GM12878 (cell line): ENCODE measurements around the gene DCST1. TPM values are rescaled to one million over a fixed set of nuclear protein-coding genes. Genes with fewer than 3 reads are reported as not detected.

ENCODE experiments used
- ASH2L ChIP-seq: fragments of 300-600, 200-600 bp; sonication (generic); IDR thresholded peaks from 2 replicates; pipeline ENCODE4 v1.6.1; 2017; ENCODE audit warnings: low read depth, mild to moderate bottlenecking, borderline replicate concordance
- BACH1 ChIP-seq: fragments of 450-650 bp; IDR thresholded peaks from 2 replicates; pipeline ENCODE4 v1.6.1; 2017; ENCODE audit warnings: mild to moderate bottlenecking, borderline replicate concordance
- BHLHE40 ChIP-seq, 2 experiments: fragments of 450-650 bp in 1 of 2; IDR thresholded peaks; 2 replicates each; pipeline ENCODE4 v1.6.1; 2011 to 2017; ENCODE audit warnings: low read depth in 2 of 2, borderline replicate concordance in 1 of 2, improper control_type of control experiment in 1 of 2, low read length in 1 of 2, mild to moderate bottlenecking in 1 of 2
- CHD2 ChIP-seq: IDR thresholded peaks from 2 replicates; pipeline ENCODE4 v1.6.1; 2011; ENCODE audit warnings: low read depth, low read length, improper control_type of control experiment, borderline replicate concordance
- HCFC1 ChIP-seq: fragments of 150-350 bp; IDR thresholded peaks from 2 replicates; pipeline ENCODE4 v1.6.1; 2014; ENCODE audit warnings: low read length
- KAT2A ChIP-seq: conservative IDR thresholded peaks from 2 replicates; pipeline ENCODE4 v1.6.1; 2011; ENCODE audit warnings: low read depth, low read length; ENCODE audit not compliant: control insufficient read depth
- KLF5 ChIP-seq: fragments of 450-650 bp; IDR thresholded peaks from 2 replicates; pipeline ENCODE4 v1.6.1; 2014; ENCODE audit warnings: mild to moderate bottlenecking; ENCODE audit not compliant: partially characterized antibody
- LARP7 ChIP-seq: fragments of 450-650 bp; IDR thresholded peaks from 2 replicates; pipeline ENCODE4 v1.6.1; 2017; ENCODE audit warnings: mild to moderate bottlenecking
- MEF2B ChIP-seq: fragments of 450-650 bp; IDR thresholded peaks from 2 replicates; pipeline ENCODE4 v1.6.1; 2018; ENCODE audit warnings: mild to moderate bottlenecking, moderate library complexity; ENCODE audit not compliant: partially characterized antibody, poor library complexity, severe bottlenecking
- MYC ChIP-seq: IDR thresholded peaks from 2 replicates; pipeline ENCODE4 v1.6.1; 2011; ENCODE audit warnings: mild to moderate bottlenecking, low read length, moderate library complexity, inconsistent platforms; ENCODE audit not compliant: insufficient read depth, insufficient replicate concordance, insufficient read length, severe bottlenecking
- NR2C1 ChIP-seq: fragments of 450-650 bp; IDR thresholded peaks from 2 replicates; pipeline ENCODE4 v1.6.1; 2017; ENCODE audit warnings: antibody characterized with exemption, mild to moderate bottlenecking, moderate library complexity
- PAX5 ChIP-seq: IDR thresholded peaks from 2 replicates; pipeline ENCODE4 v1.6.1; 2011; ENCODE audit warnings: low read depth, low read length, borderline replicate concordance
- PAX8 ChIP-seq: fragments of 450-650 bp; IDR thresholded peaks from 2 replicates; pipeline ENCODE4 v1.6.1; 2017; ENCODE audit warnings: mild to moderate bottlenecking, moderate library complexity
- SIN3A ChIP-seq: IDR thresholded peaks from 2 replicates; pipeline ENCODE4 v1.6.1; 2012; ENCODE audit warnings: low read depth, low read length, improper control_type of control experiment
- SP1 ChIP-seq: IDR thresholded peaks from one replicate; pipeline ENCODE4 v1.6.1; 2011; ENCODE audit warnings: low read depth, low read length
- SRF ChIP-seq, 2 experiments: IDR thresholded peaks; 2 replicates each; pipeline ENCODE4 v1.6.1; 2011; ENCODE audit warnings: low read depth in 2 of 2, low read length in 2 of 2, mild to moderate bottlenecking in 1 of 2, moderate library complexity in 1 of 2
- STAT3 ChIP-seq: IDR thresholded peaks from 2 replicates; pipeline ENCODE4 v1.6.1; 2011; ENCODE audit warnings: low read depth, low read length, improper control_type of control experiment
- WRNIP1 ChIP-seq: IDR thresholded peaks from 2 replicates; pipeline ENCODE4 v1.6.1; 2011; ENCODE audit warnings: low read depth, low read length, improper control_type of control experiment, borderline replicate concordance
- YY1 ChIP-seq: IDR thresholded peaks from 2 replicates; pipeline ENCODE4 v1.6.1; 2011; ENCODE audit warnings: low read depth, mild to moderate bottlenecking, low read length
- polyA plus RNA-seq, 11 experiments: library from polyadenylated mRNA; depleted of rRNA in 4 of 11; unstranded in 6 of 11; stranded (reverse) in 5 of 11; fragments of >200 nt; fragmentation: Nextera tagmentation in 4 of 11; fragmentation: Illumina TruSeq in 1 of 11; extraction: Ambion mirVana in 4 of 11; extraction: Trizol in 1 of 11; gene quantifications; 1 replicate in 1 of 11; 2 replicates in 10 of 11; pipeline versions ENCODE4 v1.2.1 to v1.2.3, GENCODE V29; 2011 to 2016; ENCODE audit warnings: inconsistent platforms in 2 of 11, missing spikeins in 2 of 11, low read depth in 1 of 11
- total RNA-seq, 4 experiments: library from RNA; depleted of rRNA in 3 of 4; stranded (reverse); fragments of >200 nt in 3 of 4; fragmentation: Illumina TruSeq in 1 of 4; extraction: Trizol in 1 of 4; gene quantifications; 2 replicates each; pipeline versions ENCODE4 v1.2.1 to v1.2.3, GENCODE V29; 2013 to 2021
- TF ChIP-seq, protein P1 (sequence below): fragments of 450-650 bp; IDR thresholded peaks from 2 replicates; pipeline ENCODE4 v1.6.1; 2016; ENCODE audit warnings: mild to moderate bottlenecking
- TF ChIP-seq, protein P2 (sequence below): IDR thresholded peaks from 2 replicates; pipeline ENCODE4 v1.6.1; 2011; ENCODE audit warnings: low read depth, low read length, improper control_type of control experiment, borderline replicate concordance
- TF ChIP-seq, protein P3 (sequence below): fragments of 450-650 bp; IDR thresholded peaks from 2 replicates; pipeline ENCODE4 v1.6.1; 2017; ENCODE audit warnings: mild to moderate bottlenecking, moderate library complexity

Gene DCST1
- total and polyA plus RNA-seq, 10 of the 15 experiments (the other 5 are each of a cell fraction or from before 2014, with no cell fraction given), result not detected

DNA sequence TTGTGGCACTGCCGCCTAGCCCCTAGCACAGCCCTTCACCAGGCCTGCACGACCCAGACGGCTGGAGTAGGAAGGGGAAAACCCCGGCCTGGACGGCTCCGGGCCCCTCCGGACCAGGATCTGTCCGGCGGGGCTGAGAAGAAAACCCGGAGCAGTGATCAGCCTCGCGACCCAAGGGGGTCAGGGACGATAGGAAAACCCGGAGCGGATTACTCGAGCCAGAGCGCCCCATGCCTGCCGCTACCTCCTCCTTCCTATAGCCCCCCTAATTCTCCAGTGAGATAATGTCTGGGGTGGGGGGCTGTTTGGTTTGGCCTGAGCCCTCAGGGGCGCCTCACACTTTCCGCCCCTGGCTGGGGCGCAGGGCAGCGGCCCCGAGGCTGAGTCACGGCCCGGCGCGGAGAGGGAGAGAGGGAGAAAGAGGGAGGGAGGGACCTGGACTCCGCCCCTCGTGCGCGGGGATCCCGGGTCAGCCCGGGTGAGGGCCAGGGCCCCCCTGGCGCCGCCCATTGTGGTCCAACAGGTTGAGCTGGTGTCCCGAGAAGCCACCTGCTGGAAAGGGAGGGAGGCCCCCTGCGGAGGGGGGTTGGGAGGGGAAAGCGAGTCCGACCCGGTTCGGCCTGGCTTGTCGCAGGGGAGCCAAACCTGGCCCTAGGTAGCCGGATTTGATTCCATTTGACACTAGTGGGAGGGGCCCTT, 32.7 kb upstream of the DCST1 start (continued):
- TF ChIP-seq BACH1, result peak; percentile 81
- TF ChIP-seq STAT3, result 0 out of 2 replicates have a peak, but pooled peaks have one; percentile 57
- peak; percentile 98 for TF ChIP-seq SP1
- TF ChIP-seq HCFC1, result peak; percentile 41; the same call in 1 of the 2 replicates
- TF ChIP-seq, protein P1, sequence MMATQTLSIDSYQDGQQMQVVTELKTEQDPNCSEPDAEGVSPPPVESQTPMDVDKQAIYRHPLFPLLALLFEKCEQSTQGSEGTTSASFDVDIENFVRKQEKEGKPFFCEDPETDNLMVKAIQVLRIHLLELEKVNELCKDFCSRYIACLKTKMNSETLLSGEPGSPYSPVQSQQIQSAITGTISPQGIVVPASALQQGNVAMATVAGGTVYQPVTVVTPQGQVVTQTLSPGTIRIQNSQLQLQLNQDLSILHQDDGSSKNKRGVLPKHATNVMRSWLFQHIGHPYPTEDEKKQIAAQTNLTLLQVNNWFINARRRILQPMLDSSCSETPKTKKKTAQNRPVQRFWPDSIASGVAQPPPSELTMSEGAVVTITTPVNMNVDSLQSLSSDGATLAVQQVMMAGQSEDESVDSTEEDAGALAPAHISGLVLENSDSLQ, result peak; percentile 60
- TF ChIP-seq YY1, result peak; percentile 86
- TF ChIP-seq PAX8, result no peak
- TF ChIP-seq SRF (IDR thresholded peaks at IDR 0.05; ENCODE audit: low read depth in 2 of 2, low read length in 2 of 2), result 0 out of 4 replicates have a peak, but pooled peaks of 1 of the 2 experiments have one; percentile 53
- no peak for TF ChIP-seq SIN3A
- peak; percentile 68 for TF ChIP-seq MEF2B
- 0 out of 2 replicates have a peak, but pooled peaks have one; percentile 15 for TF ChIP-seq PAX5
- TF ChIP-seq CHD2, result 0 out of 2 replicates have a peak, but pooled peaks have one; percentile 41
- TF ChIP-seq MYC, result peak; percentile 65
- peak; percentile 50 for TF ChIP-seq NR2C1
- TF ChIP-seq BHLHE40 (IDR thresholded peaks at IDR 0.05; ENCODE audit: borderline replicate concordance in 1 of 2, low read depth in 2 of 2, low read length in 1 of 2), result peak; percentile 63 to 80
- TF ChIP-seq WRNIP1, result no peak
- TF ChIP-seq LARP7, result peak; percentile 69
- TF ChIP-seq, protein P2, sequence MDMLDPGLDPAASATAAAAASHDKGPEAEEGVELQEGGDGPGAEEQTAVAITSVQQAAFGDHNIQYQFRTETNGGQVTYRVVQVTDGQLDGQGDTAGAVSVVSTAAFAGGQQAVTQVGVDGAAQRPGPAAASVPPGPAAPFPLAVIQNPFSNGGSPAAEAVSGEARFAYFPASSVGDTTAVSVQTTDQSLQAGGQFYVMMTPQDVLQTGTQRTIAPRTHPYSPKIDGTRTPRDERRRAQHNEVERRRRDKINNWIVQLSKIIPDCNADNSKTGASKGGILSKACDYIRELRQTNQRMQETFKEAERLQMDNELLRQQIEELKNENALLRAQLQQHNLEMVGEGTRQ, result no peak
- no peak for TF ChIP-seq KAT2A
- peak; percentile 82 for TF ChIP-seq KLF5
- TF ChIP-seq, protein P3, sequence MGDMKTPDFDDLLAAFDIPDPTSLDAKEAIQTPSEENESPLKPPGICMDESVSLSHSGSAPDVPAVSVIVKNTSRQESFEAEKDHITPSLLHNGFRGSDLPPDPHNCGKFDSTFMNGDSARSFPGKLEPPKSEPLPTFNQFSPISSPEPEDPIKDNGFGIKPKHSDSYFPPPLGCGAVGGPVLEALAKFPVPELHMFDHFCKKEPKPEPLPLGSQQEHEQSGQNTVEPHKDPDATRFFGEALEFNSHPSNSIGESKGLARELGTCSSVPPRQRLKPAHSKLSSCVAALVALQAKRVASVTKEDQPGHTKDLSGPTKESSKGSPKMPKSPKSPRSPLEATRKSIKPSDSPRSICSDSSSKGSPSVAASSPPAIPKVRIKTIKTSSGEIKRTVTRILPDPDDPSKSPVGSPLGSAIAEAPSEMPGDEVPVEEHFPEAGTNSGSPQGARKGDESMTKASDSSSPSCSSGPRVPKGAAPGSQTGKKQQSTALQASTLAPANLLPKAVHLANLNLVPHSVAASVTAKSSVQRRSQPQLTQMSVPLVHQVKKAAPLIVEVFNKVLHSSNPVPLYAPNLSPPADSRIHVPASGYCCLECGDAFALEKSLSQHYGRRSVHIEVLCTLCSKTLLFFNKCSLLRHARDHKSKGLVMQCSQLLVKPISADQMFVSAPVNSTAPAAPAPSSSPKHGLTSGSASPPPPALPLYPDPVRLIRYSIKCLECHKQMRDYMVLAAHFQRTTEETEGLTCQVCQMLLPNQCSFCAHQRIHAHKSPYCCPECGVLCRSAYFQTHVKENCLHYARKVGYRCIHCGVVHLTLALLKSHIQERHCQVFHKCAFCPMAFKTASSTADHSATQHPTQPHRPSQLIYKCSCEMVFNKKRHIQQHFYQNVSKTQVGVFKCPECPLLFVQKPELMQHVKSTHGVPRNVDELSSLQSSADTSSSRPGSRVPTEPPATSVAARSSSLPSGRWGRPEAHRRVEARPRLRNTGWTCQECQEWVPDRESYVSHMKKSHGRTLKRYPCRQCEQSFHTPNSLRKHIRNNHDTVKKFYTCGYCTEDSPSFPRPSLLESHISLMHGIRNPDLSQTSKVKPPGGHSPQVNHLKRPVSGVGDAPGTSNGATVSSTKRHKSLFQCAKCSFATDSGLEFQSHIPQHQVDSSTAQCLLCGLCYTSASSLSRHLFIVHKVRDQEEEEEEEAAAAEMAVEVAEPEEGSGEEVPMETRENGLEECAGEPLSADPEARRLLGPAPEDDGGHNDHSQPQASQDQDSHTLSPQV, result no peak
- TF ChIP-seq ASH2L, result 0 out of 2 replicates have a peak, but pooled peaks have one; percentile 59
